ENCODE measurements around the gene NCAPG. TPM values are rescaled to one million over a fixed set of nuclear protein-coding genes. Genes with fewer than 3 reads are reported as not detected.
A peak's percentile ranks its signal among the peaks of the same experiment; 100 is the strongest.
"Not testable (repeated sequence)": the region's sequence is repeated elsewhere in the genome, so short reads cannot be mapped to it uniquely, and the experiment has no call there.

The NCAPG gene
- total and polyA plus RNA-seq, 5 experiments from 2014 or later, result 0.24 to 0.81 (median 0.38) TPM; not detected in 2

DNA sequence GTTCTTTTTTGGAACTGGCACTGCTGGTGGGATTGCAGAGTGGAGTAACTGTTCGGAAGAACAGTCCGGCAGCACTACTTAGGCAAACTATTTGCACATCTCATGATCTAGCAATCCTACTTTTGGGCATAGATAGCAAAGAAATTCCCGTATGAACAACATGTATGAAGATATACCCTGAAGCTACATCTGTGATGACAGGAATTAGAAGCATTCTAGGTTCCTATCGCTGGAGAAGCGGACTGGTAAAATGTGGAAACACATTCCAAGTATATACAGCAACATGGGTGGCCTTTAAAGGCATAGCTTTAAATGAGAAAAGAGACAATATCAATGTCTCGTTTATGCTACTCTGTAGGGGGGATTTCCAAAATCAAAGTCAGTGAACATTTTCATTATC is 3.3 kb upstream of the NCAPG start:
- Mint-ChIP-seq H3K27ac (peak overlapping the region in 6 of 10 donors; percentile 12 to 97 (median 26)), H3K4me1 (peaks cover 27 to 79% (median 66%) of the 10 kb centered on the region in 4 donors), H3K9me3 (no peaks in the 10 kb centered on the region), H3K36me3 (peaks cover 5 to 54% (median 12%) of the 10 kb centered on the region in 3 donors), H3K4me3 (peak overlapping the region in 9 of 10 donors; percentile 48 to 100 (median 91)), H3K27me3 (no peaks in the 10 kb centered on the region)
- ATAC-seq (no peak), DNase-seq (no peak)
- POLR2A ChIA-PET, result interaction anchor here (2.4 kb wide), 1 partner anchor 259 kb away, joined by 6 read pairs; no protein-coding TSS in a partner anchor

GRCh38 chr4:17809667-17810066 is 1.1 kb upstream of the NCAPG start:
- no peaks in the 10 kb centered on the region for H3K27me3 Mint-ChIP-seq
- H3K27ac Mint-ChIP-seq, result peak overlapping the region; percentile 97 to 100 (median 98)
- peak overlapping the region; percentile 91 to 100 (median 97) for H3K4me3 Mint-ChIP-seq
- peak in 2 of 10 donors; percentile 8 to 14 for DNase-seq
- H3K36me3 Mint-ChIP-seq, result peaks cover 0 to 32% (median 5%) of the 10 kb centered on the region in 3 donors
- POLR2A ChIA-PET, result interaction anchor here (1.2 to 3.0 kb wide), 6 partner anchors 157 to 269 kb away, joined by 3 to 17 read pairs (median 4); partner anchors contain the start of gene MED28
- ATAC-seq, result no peak
- H3K9me3 Mint-ChIP-seq, result no peaks in the 10 kb centered on the region
- H3K4me1 Mint-ChIP-seq, result peaks cover 25 to 70% (median 55%) of the 10 kb centered on the region in 4 donors

DNA sequence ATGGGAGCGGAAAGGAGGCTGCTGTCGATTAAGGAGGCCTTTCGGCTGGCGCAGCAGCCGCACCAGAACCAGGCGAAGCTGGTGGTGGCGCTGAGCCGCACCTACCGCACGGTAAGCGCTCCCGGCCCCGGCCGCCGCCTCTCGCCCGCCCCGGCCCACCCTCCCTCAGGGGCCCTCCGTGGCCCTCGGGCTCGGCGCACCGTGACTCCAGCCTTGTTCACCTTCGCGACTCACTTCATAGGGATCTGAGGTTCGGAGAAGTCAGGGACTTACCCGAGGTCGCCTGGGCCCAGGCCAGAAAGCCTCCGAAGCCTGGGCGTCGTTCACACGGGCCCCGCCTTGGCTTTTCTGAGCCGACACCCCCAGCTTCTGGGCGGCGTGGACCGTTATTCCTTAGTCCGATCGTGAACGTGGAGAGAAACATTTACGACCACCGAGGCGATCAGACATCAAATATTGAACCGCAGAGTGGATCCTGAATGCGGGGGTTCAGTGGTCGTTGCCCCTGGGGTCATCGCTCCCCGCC is 362 bp downstream of the NCAPG start:
- Mint-ChIP-seq H3K9me3 (no peaks in the 10 kb centered on the region), H3K27ac (peak overlapping the region; percentile 97 to 100 (median 98)), H3K27me3 (no peaks in the 10 kb centered on the region), H3K36me3 (peaks cover 0 to 18% (median 5%) of the 10 kb centered on the region in 3 donors), H3K4me1 (peaks cover 22 to 59% (median 48%) of the 10 kb centered on the region in 4 donors), H3K4me3 (peak overlapping the region; percentile 91 to 100 (median 97))
- ATAC-seq (peak; percentile 12 to 23), DNase-seq (peak in 2 of 10 donors; percentile 6 to 63)
- POLR2A ChIA-PET, result interaction anchor here (1.0 to 3.0 kb wide), 5 partner anchors 196 to 270 kb away, joined by 3 to 17 read pairs (median 4); partner anchors contain the start of gene MED28

DNA sequence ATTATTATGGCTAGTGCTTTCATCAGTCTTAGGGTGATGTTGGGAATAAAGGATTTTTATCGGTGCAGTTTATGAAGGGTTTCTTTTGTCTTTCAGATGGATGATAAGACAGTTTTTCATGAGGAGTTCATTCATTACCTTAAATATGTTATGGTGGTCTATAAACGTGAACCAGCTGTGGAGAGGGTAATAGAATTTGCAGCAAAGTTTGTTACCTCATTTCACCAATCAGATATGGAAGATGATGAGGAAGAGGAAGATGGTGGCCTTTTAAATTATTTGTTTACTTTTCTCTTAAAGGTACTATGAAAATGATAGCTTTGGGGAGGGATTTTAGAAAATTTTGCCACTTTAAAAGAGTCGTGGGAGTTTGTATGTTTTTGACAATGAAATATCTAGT is 1.3 kb downstream of the NCAPG start:
- Mint-ChIP-seq H3K4me1 (peaks cover 19 to 50% (median 40%) of the 10 kb centered on the region in 4 donors), H3K27me3 (no peaks in the 10 kb centered on the region), H3K4me3 (peak overlapping the region in 5 of 10 donors; percentile 1 to 97 (median 83)), H3K36me3 (peaks cover 0 to 13% (median 5%) of the 10 kb centered on the region in 3 donors), H3K27ac (peak overlapping the region in 1 of 10 donors; percentile 4), H3K9me3 (no peaks in the 10 kb centered on the region)
- POLR2A ChIA-PET, result no interaction called here
- DNase-seq (no peak), ATAC-seq (no peak)

DNA sequence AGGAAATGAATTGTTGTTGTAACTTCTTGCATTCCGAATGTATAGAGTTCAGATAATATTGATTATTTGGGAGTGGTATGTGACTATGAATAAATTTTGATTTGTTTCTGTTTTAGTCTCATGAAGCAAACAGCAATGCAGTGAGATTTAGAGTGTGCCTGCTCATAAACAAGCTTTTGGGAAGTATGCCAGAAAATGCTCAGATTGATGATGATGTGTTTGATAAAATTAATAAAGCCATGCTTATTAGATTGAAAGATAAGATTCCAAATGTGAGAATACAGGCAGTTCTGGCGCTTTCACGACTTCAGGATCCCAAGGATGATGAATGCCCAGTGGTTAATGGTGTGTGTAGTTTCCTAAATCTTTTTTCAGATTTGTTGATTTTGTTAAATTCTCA is 2.0 kb downstream of the NCAPG start:
- Mint-ChIP-seq H3K4me3 (no peak overlapping the region), H3K4me1 (peaks cover 12 to 48% (median 33%) of the 10 kb centered on the region in 4 donors), H3K9me3 (no peaks in the 10 kb centered on the region), H3K36me3 (peaks cover 0 to 6% (median 1%) of the 10 kb centered on the region in 3 donors), H3K27me3 (no peaks in the 10 kb centered on the region), H3K27ac (no peak overlapping the region)
- POLR2A ChIA-PET, result no interaction called here
- DNase-seq (no peak), ATAC-seq (no peak)

DNA sequence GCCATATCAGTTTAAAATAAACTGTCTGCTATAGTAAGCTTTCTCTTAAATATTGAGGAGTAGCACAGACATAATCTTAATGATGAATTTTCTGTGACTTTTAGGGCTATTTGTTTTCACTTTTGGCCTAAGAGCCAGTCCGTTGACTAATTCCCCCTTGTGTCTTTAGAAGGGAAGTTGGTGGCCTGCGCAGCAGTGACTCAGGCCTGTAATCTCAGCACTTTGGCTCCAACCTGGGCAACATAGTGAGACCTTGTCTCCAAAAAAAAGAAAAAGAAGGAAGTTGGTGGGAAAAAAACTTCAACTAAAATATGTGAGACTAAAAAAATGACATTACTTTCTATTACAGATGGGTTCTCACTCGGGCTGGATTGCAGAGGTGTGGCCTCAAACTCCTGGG is 3.4 kb downstream of the NCAPG start:
- H3K27me3 Mint-ChIP-seq, result no peaks in the 10 kb centered on the region
- no peak overlapping the region for H3K4me3 Mint-ChIP-seq
- POLR2A ChIA-PET, result no interaction called here
- ATAC-seq, result no peak
- no peaks in the 10 kb centered on the region for H3K9me3 Mint-ChIP-seq
- DNase-seq, result no peak
- H3K4me1 Mint-ChIP-seq, result peaks cover 8 to 36% (median 21%) of the 10 kb centered on the region in 4 donors
- H3K36me3 Mint-ChIP-seq, result no peaks in the 10 kb centered on the region
- no peak overlapping the region for H3K27ac Mint-ChIP-seq

DNA sequence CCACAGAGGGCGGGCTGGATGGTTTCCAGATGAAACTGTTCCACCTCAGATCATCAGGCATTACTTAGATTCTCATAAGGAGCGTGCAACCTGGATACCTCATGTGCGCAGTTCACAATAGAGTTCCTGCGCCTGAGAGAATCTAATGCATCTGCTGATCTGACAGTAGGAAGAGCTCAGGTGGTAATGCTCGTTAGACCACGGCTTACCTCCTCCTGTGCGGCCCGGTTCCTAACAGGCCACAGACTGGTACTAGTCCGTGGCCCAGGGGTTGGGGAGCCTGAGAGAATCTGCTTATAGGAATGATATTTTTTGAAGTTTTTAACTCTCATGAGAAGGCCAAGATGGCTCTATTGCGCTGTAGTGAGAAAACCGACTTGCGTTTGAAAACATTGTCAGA is 5.4 kb downstream of the NCAPG start:
- POLR2A ChIA-PET, result no interaction called here
- H3K27me3 Mint-ChIP-seq, result no peaks in the 10 kb centered on the region
- H3K36me3 Mint-ChIP-seq, result no peaks in the 10 kb centered on the region
- no peak for ATAC-seq
- no peaks in the 10 kb centered on the region for H3K9me3 Mint-ChIP-seq
- no peak overlapping the region for H3K4me3 Mint-ChIP-seq
- H3K27ac Mint-ChIP-seq, result no peak overlapping the region
- peaks cover 0 to 20% (median 7%) of the 10 kb centered on the region in 4 donors for H3K4me1 Mint-ChIP-seq
- DNase-seq, result no peak

DNA sequence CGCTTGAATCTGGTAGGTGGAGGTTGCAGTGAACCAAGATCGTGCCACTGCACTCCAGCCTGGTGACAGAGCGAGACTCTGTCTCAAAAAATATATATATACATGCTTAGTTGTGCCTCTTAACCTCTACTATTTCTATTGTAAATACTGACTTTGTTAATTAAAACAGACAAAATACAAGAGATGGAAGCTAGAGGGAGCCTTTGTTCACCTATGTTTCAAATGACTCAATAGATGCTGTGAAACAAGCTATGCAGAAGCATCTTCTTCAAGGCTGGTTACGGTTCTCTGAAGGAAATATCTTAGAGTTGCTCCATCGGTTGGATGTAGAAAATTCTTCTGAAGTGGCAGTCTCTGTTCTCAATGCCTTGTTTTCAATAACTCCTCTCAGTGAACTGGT is 6.2 kb downstream of the NCAPG start:
- H3K9me3 Mint-ChIP-seq, result no peaks in the 10 kb centered on the region
- ATAC-seq (peak; percentile 73 to 77), DNase-seq (peak in 3 of 10 donors; percentile 40 to 50 (median 50))
- peak overlapping the region in 2 of 10 donors; percentile 21 to 35 for H3K4me3 Mint-ChIP-seq
- H3K36me3 Mint-ChIP-seq, result no peaks in the 10 kb centered on the region
- POLR2A ChIA-PET, result no interaction called here
- H3K4me1 Mint-ChIP-seq, result peaks cover 0 to 16% (median 0%) of the 10 kb centered on the region in 4 donors
- H3K27ac Mint-ChIP-seq, result no peak overlapping the region
- H3K27me3 Mint-ChIP-seq, result no peaks in the 10 kb centered on the region

DNA sequence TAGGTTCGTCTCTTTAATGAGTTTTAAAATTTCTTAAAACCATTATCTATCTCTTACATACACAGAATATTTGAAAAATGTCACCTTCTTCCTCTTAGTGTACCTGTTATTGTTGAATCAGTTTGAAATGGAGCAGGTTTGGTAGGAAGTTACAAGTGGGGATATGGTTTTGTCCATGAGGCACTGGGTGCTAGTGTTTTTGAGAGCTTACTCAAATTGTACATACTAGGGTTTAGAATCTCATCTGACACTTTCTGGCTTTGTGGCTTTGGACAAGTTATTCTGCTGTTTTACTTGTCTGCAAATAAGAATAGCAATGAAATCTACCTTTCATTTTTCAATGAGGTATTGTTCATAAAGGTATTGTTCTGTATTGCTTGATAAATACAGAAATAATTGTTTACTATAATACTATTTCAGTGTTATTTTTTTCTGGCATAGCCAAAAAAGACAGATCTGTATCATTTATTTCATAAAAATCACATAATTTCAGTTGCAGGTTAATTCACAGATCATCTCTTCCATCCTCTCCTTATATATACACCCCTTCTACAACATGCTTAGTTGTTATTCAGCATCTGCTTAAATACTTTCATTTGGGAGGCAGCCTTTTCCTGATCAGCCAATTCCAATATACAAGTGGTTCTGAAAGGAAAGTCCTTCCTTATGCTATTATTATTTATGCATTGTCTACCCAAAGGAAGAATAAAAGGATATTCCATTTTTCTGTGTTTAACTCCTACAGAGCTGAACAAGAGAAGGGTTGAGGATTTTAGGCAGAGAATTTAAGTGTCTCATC is 13.3 kb downstream of the NCAPG start:
- Mint-ChIP-seq H3K4me3 (no peak overlapping the region), H3K9me3 (no peaks in the 10 kb centered on the region), H3K27me3 (peaks cover 0 to 4% (median 0%) of the 10 kb centered on the region in 5 donors), H3K4me1 (peaks cover 0 to 8% (median under 1%) of the 10 kb centered on the region in 4 donors), H3K27ac (no peak overlapping the region), H3K36me3 (no peaks in the 10 kb centered on the region)
- DNase-seq (no peak), ATAC-seq (no peak)
- POLR2A ChIA-PET, result no interaction called here

- Mint-ChIP-seq H3K4me3 (no peak overlapping the region), H3K27ac (no peak overlapping the region), H3K36me3 (no peaks in the 10 kb centered on the region), H3K9me3 (peaks cover 0 to under 1% (median 0%) of the 10 kb centered on the region in 9 donors), H3K4me1 (no peaks in the 10 kb centered on the region), H3K27me3 (no peaks in the 10 kb centered on the region)
- POLR2A ChIA-PET, result no interaction called here
- ATAC-seq (no peak), DNase-seq (no peak)
These were observed 35.5 kb downstream of the NCAPG start for GRCh38 chr4:17846266-17846665.

- H3K4me3 Mint-ChIP-seq, DNase-seq, H3K27me3 Mint-ChIP-seq: not testable (repeated sequence)
These were observed 39.5 kb downstream of the NCAPG start for GRCh38 chr4:17850295-17850694.

DNA sequence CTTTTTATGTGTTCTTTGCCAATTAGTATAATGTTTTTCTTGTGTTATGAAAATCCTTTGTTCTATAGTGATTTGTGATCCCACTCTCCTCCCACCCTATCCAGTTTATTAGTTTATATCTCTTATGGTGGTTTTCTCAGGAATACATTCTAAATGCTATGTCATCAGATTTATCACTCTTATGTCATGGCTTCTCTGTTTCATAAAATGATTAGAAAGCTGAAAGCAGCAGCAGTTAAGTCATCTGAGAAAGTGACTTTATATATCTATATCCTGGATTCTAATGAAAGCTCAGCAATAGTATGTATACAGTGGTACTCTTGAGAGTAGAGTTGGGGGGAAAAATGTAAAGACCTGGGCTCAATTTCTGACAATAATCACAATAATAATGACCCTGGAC is 41.2 kb downstream of the NCAPG start:
- Mint-ChIP-seq H3K36me3 (peaks cover 0 to 4% (median 0%) of the 10 kb centered on the region in 3 donors), H3K27ac (no peak overlapping the region), H3K4me1 (no peaks in the 10 kb centered on the region), H3K4me3 (no peak overlapping the region), H3K9me3 (peaks cover 0 to 3% (median 0%) of the 10 kb centered on the region in 9 donors), H3K27me3 (no peaks in the 10 kb centered on the region)
- no peak for DNase-seq
- no peak for ATAC-seq
- POLR2A ChIA-PET, result no interaction called here

More at GRCh38 chr4:17850295-17850694, 39.5 kb downstream of the NCAPG start:
- H3K36me3 Mint-ChIP-seq, POLR2A ChIA-PET, H3K4me1 Mint-ChIP-seq, H3K27ac Mint-ChIP-seq, H3K9me3 Mint-ChIP-seq, ATAC-seq: not testable (repeated sequence)

DNA sequence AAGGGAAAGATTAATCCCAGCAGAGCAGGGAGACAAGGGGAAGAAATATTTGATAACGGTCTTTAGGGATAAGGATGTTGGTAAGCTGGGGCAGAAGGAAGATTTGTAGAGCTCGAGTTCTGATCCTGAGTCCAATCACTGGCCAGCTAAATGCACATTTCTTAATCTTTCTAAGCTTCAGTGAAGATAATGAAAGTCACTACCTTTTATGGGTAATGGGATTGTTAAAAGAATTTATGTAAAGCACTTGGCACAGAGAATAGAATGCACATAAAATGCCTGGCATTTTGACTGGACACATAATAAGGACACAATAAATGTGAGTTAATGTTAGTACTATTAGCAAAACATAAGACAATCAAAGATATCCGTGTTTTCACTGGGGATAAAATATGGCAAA is 43.3 kb downstream of the NCAPG start:
- ATAC-seq (no peak), DNase-seq (no peak)
- H3K9me3 Mint-ChIP-seq, result peaks cover 0 to 10% (median 7%) of the 10 kb centered on the region in 9 donors
- H3K4me1 Mint-ChIP-seq, result no peaks in the 10 kb centered on the region
- peaks cover 3 to 14% (median 6%) of the 10 kb centered on the region in 3 donors for H3K36me3 Mint-ChIP-seq
- POLR2A ChIA-PET, result no interaction called here
- no peak overlapping the region for H3K27ac Mint-ChIP-seq
- H3K27me3 Mint-ChIP-seq, result no peaks in the 10 kb centered on the region
- H3K4me3 Mint-ChIP-seq, result no peak overlapping the region
